Vagina (tissue), 2 donors: ENCODE measurements around the gene TCF4. TPM values are rescaled to one million over a fixed set of nuclear protein-coding genes. Genes with fewer than 3 reads are reported as not detected.

Experiments
- DNase-seq, 2 donors: peaks; one replicate each; pipeline ENCODE4 v3.0.0-alpha.2; 2017; ENCODE audit errors: extremely low spot score in 2 of 2
- H3K27ac ChIP-seq: fragments of 200-600 bp; sonication (generic); one replicate; pipeline ENCODE4 v1.5.1; 2019
- H3K27me3 ChIP-seq: fragments of 200-600 bp; sonication (generic); one replicate; pipeline ENCODE4 v1.5.1; 2019
- H3K36me3 ChIP-seq, 2 donors: fragments of 200-600 bp; sonication (generic); one replicate each; pipeline ENCODE4 v1.5.1; 2017 to 2019
- H3K4me1 ChIP-seq: fragments of 200-600 bp; sonication (generic); one replicate; pipeline ENCODE4 v1.5.1; 2019
- H3K4me3 ChIP-seq, 2 donors: fragments of 200-600 bp; sonication (generic); 1 replicate in 1 of 2; 2 replicates in 1 of 2; pipeline ENCODE4 v1.5.1; 2016 to 2019
- H3K9me3 ChIP-seq: fragments of 200-600 bp; sonication (generic); one replicate; pipeline ENCODE4 v1.5.1; 2019
- CTCF ChIP-seq, 3 experiments: fragments of 450-650 bp in 2 of 3; fragments of 200-600 bp in 1 of 3; sonication (generic) in 1 of 3; IDR thresholded peaks; one replicate each; pipeline ENCODE4 v1.5.1; 2017 to 2019; ENCODE audit warnings: antibody characterized with exemption in 3 of 3, mild to moderate bottlenecking in 2 of 3, moderate library complexity in 2 of 3
- POLR2A ChIP-seq, 2 donors: fragments of 450-650 bp; IDR thresholded peaks; one replicate each; pipeline ENCODE4 v1.6.1; 2017; ENCODE audit warnings: antibody characterized with exemption in 2 of 2, mild to moderate bottlenecking in 2 of 2, moderate library complexity in 2 of 2
- POLR2AphosphoS5 ChIP-seq, 2 donors: sonication (generic); formaldehyde crosslinking; IDR thresholded peaks; one replicate each; pipeline ENCODE4 v1.9.0; 2017; ENCODE audit warnings: antibody characterized with exemption in 2 of 2, mild to moderate bottlenecking in 2 of 2, low read depth in 1 of 2; ENCODE audit not compliant: insufficient read depth in 1 of 2
- intact Hi-C: fragments of 100-400 bp; cut with DNase I; formaldehyde crosslinking; loops from one replicate; pipeline ENCODE4 v1.15.1; 2023
- total RNA-seq: library from RNA; depleted of rRNA; stranded (reverse); fragments of >200 nt; gene quantifications from one replicate; pipeline ENCODE4 v1.2.3, GENCODE V29; 2016

TCF4 gene
- total RNA-seq, 1 donor from 2014 or later: 105 TPM

- H3K27me3 ChIP-seq: no peaks in the 10 kb centered on the region
- H3K9me3 ChIP-seq: no peaks in the 10 kb centered on the region
- H3K4me1 ChIP-seq: peaks cover 31% of the 10 kb centered on the region
- intact Hi-C loops: no loop called here
- no peak for TF ChIP-seq CTCF (IDR thresholded peaks at IDR 0.05)
- no peak for TF ChIP-seq POLR2AphosphoS5 (IDR thresholded peaks at IDR 0.05; ENCODE audit: insufficient read depth in 1 of 2, low read depth in 1 of 2)
- no peak for TF ChIP-seq POLR2A (IDR thresholded peaks at IDR 0.05)
- no peaks in the 10 kb centered on the region for H3K36me3 ChIP-seq
- no peak for DNase-seq
- no peak overlapping the region for H3K27ac ChIP-seq
- H3K4me3 ChIP-seq: no peak overlapping the region
Observed at GRCh38 chr18:55503167-55503820, 84.7 kb downstream of the TCF4 start.

GRCh38 chr18:55501982-55502710 lies 85.8 kb downstream of the TCF4 start:
- Histone ChIP-seq H3K9me3 (no peaks in the 10 kb centered on the region), H3K4me1 (peaks cover 37% of the 10 kb centered on the region), H3K27ac (peak overlapping the region; percentile 60), H3K4me3 (no peak overlapping the region), H3K27me3 (no peaks in the 10 kb centered on the region), H3K36me3 (no peaks in the 10 kb centered on the region)
- TF ChIP-seq POLR2A (IDR thresholded peaks at IDR 0.05): no peak
- TF ChIP-seq CTCF (IDR thresholded peaks at IDR 0.05): no peak
- TF ChIP-seq POLR2AphosphoS5 (IDR thresholded peaks at IDR 0.05; ENCODE audit: insufficient read depth in 1 of 2, low read depth in 1 of 2): no peak
- no peak for DNase-seq
- intact Hi-C loops: no loop called here

- Histone ChIP-seq H3K27ac (peak overlapping the region; percentile 60), H3K9me3 (no peaks in the 10 kb centered on the region), H3K4me1 (peaks cover 37% of the 10 kb centered on the region), H3K4me3 (no peak overlapping the region), H3K36me3 (no peaks in the 10 kb centered on the region), H3K27me3 (no peaks in the 10 kb centered on the region)
- intact Hi-C loops: no loop called here
- TF ChIP-seq POLR2AphosphoS5 (IDR thresholded peaks at IDR 0.05; ENCODE audit: insufficient read depth in 1 of 2, low read depth in 1 of 2) (no peak), CTCF (IDR thresholded peaks at IDR 0.05) (no peak), POLR2A (IDR thresholded peaks at IDR 0.05) (no peak)
- DNase-seq: no peak
Observed at GRCh38 chr18:55501579-55501978, 86.4 kb downstream of the TCF4 start.

- peak overlapping the region; percentile 60 for H3K27ac ChIP-seq
- no peak for DNase-seq
- peak in 1 of 2 donors; percentile 59 for TF ChIP-seq POLR2AphosphoS5 (IDR thresholded peaks at IDR 0.05; ENCODE audit: insufficient read depth in 1 of 2, low read depth in 1 of 2)
- no peak for TF ChIP-seq CTCF (IDR thresholded peaks at IDR 0.05)
- intact Hi-C loops: no loop called here
- H3K36me3 ChIP-seq: no peaks in the 10 kb centered on the region
- H3K27me3 ChIP-seq: no peaks in the 10 kb centered on the region
- peaks cover 37% of the 10 kb centered on the region for H3K4me1 ChIP-seq
- H3K4me3 ChIP-seq: no peak overlapping the region
- no peaks in the 10 kb centered on the region for H3K9me3 ChIP-seq
Observed at GRCh38 chr18:55500316-55501086, 87.5 kb downstream of the TCF4 start.
